Measurements from ENCODE around the gene LYAR.

Gene LYAR

GRCh38 chr4:4323705-4324534 lies 34.0 kb upstream of the LYAR start:
- TF ChIP-seq REST (IDR thresholded peaks at IDR 0.05; ENCODE audit: insufficient read depth in 1 of 2, low read depth in 2 of 2, low read length in 2 of 2) (no peak), POLR2AphosphoS5 (IDR thresholded peaks at IDR 0.05; ENCODE audit: low read depth, low read length) (no peak), TAF1 (IDR thresholded peaks at IDR 0.05; ENCODE audit: borderline replicate concordance, insufficient read depth, low read length) (no peak), FOXP2 (optimal IDR thresholded peaks at IDR 0.05; ENCODE audit: borderline replicate concordance, extremely low read depth, extremely low read length, insufficient read depth) (no peak), SIN3A (IDR thresholded peaks at IDR 0.05; ENCODE audit: borderline replicate concordance, insufficient read depth, low read length) (no peak)

- TF ChIP-seq REST (IDR thresholded peaks at IDR 0.05; ENCODE audit: insufficient read depth in 1 of 2, low read depth in 2 of 2, low read length in 2 of 2) (no peak), FOXP2 (optimal IDR thresholded peaks at IDR 0.05; ENCODE audit: borderline replicate concordance, extremely low read depth, extremely low read length, insufficient read depth) (no peak), SIN3A (IDR thresholded peaks at IDR 0.05; ENCODE audit: borderline replicate concordance, insufficient read depth, low read length) (no peak), POLR2AphosphoS5 (IDR thresholded peaks at IDR 0.05; ENCODE audit: low read depth, low read length) (no peak), TAF1 (IDR thresholded peaks at IDR 0.05; ENCODE audit: borderline replicate concordance, insufficient read depth, low read length) (no peak)
Measured at GRCh38 chr4:4321951-4322688, 32.2 kb upstream of the LYAR start.

GRCh38 chr4:4320951-4321714 lies 31.2 kb upstream of the LYAR start:
- no peak for TF ChIP-seq POLR2AphosphoS5 (IDR thresholded peaks at IDR 0.05; ENCODE audit: low read depth, low read length)
- no peak for TF ChIP-seq TAF1 (IDR thresholded peaks at IDR 0.05; ENCODE audit: borderline replicate concordance, insufficient read depth, low read length)
- no peak for TF ChIP-seq REST (IDR thresholded peaks at IDR 0.05; ENCODE audit: insufficient read depth in 1 of 2, low read depth in 2 of 2, low read length in 2 of 2)
- no peak for TF ChIP-seq FOXP2 (optimal IDR thresholded peaks at IDR 0.05; ENCODE audit: borderline replicate concordance, extremely low read depth, extremely low read length, insufficient read depth)
- TF ChIP-seq SIN3A (IDR thresholded peaks at IDR 0.05; ENCODE audit: borderline replicate concordance, insufficient read depth, low read length) = no peak

- TF ChIP-seq TAF1 (IDR thresholded peaks at IDR 0.05; ENCODE audit: borderline replicate concordance, insufficient read depth, low read length) (no peak), POLR2AphosphoS5 (IDR thresholded peaks at IDR 0.05; ENCODE audit: low read depth, low read length) (no peak), FOXP2 (optimal IDR thresholded peaks at IDR 0.05; ENCODE audit: borderline replicate concordance, extremely low read depth, extremely low read length, insufficient read depth) (no peak), REST (IDR thresholded peaks at IDR 0.05; ENCODE audit: insufficient read depth in 1 of 2, low read depth in 2 of 2, low read length in 2 of 2) (no peak), SIN3A (IDR thresholded peaks at IDR 0.05; ENCODE audit: borderline replicate concordance, insufficient read depth, low read length) (no peak)
Measured at GRCh38 chr4:4320528-4320927, 30.6 kb upstream of the LYAR start.
